Transverse colon (tissue), 3 donors: ENCODE results near the gene SCN4B.

ENCODE experiments used
- CTCF ChIP-seq, 5 experiments: fragments of 200-600 bp in 3 of 5; fragments of 450-650 bp in 2 of 5; sonication (generic) in 3 of 5; IDR thresholded peaks; 1 replicate in 2 of 5; 2 replicates in 3 of 5; pipeline ENCODE4 v1.5.1; 2016 to 2017; ENCODE audit warnings: antibody characterized with exemption in 5 of 5, inconsistent platforms in 3 of 5, mild to moderate bottlenecking in 2 of 5, moderate library complexity in 1 of 5
- POLR2A ChIP-seq: fragments of 450-650 bp; IDR thresholded peaks from one replicate; pipeline ENCODE4 v1.6.1; 2016; ENCODE audit warnings: antibody characterized with exemption, mild to moderate bottlenecking, moderate library complexity

- TF ChIP-seq POLR2A (no peak), CTCF (IDR thresholded peaks at IDR 0.05) (no peak)
These were observed 4.7 kb upstream of the SCN4B start for GRCh38 chr11:118157186-118157895.
